Heart left ventricle (tissue), 13 donors: Measurements from ENCODE around the gene SRRM5.

ENCODE experiments used
- CTCF ChIP-seq, 12 donors: fragments of 200-600 bp; sonication (generic) in 4 of 12; IDR thresholded peaks; one replicate each; pipeline versions ENCODE4 v1.5.0 to v1.8.0; 2018 to 2022; ENCODE audit warnings: antibody characterized with exemption in 12 of 12, mild to moderate bottlenecking in 5 of 12
- POLR2A ChIP-seq, 2 donors: fragments of 450-650 bp; IDR thresholded peaks; one replicate each; pipeline ENCODE4 v1.6.1; 2017; ENCODE audit warnings: antibody characterized with exemption in 2 of 2, mild to moderate bottlenecking in 2 of 2, moderate library complexity in 2 of 2
- donor health status: ischemic (EF 13 %, LVEDD 7.1; RV severe dilation, severe dysfunction).
- donor health status: DM: no; HTN: yes; CAD: no.
- donor health status: DM: no; HTN: no; CAD: no.
- donor health status: ischemic (EF 25% LVEDD 6.9; RV normal size, moderate dysfunction).
- donor health status: ischemic (EF 25% LVEDD 5.7; RV mildly dilated, moderate dysfunction).
- donor health status: ischemic (EF 35%, LVEDD 5.7; RV mildly dilated, moderate dysfunction).
- donor health status: nonischemic (EF 11% LVEDD 7.7; RV severe dilation, severe dysfunction).
- donor health status: DM: yes; HTN: yes; CAD: no.
- donor health status: PGD.
- donor health status: ischemic (EF 29% LVEDD 5.4; RV normal size, mild dysfunction).
- donor health status: nonischemic (EF 23%, LVEDD 6.1; RV moderate dilation, normal function).

- no peak for TF ChIP-seq CTCF (IDR thresholded peaks at IDR 0.05)
- no peak for TF ChIP-seq POLR2A (IDR thresholded peaks at IDR 0.05)
These were observed 4.4 kb upstream of the SRRM5 start for GRCh38 chr19:43607238-43608205.
